AG04450 (cell line): ENCODE data around the gene FPGS. TPM values are rescaled to one million over a fixed set of nuclear protein-coding genes. Genes with fewer than 3 reads are reported as not detected.

Experiments used
- CTCF ChIA-PET: fragments of 300-600, 350-600 bp; formaldehyde crosslinking; extraction: SDS; loops from one replicate; lab custom pipeline; 2022; ENCODE audit warnings: antibody characterized with exemption, inconsistent platforms; lab: Charles Lee
- POLR2A ChIA-PET: fragments of 350-600 bp; formaldehyde crosslinking; extraction: SDS; loops from one replicate; lab custom pipeline; 2021; ENCODE audit warnings: antibody characterized with exemption, inconsistent platforms; lab: Yijun Ruan, JAX
- DNase-seq: peaks from one replicate; pipeline ENCODE4 v3.0.0-alpha.2; 2011; ENCODE audit warnings: low read depth, low spot score
- H3K27ac ChIP-seq: one replicate; pipeline ENCODE4 v1.5.1; 2012; ENCODE audit warnings: low read depth, low read length, control low read depth
- H3K27me3 ChIP-seq: one replicate; pipeline ENCODE4 v1.6.0; 2012; ENCODE audit warnings: low read length; ENCODE audit not compliant: control insufficient read depth, insufficient read depth
- H3K4me3 ChIP-seq: 2 replicates; pipeline ENCODE4 v1.5.1; 2011; ENCODE audit warnings: mild to moderate bottlenecking, low read depth, low read length, control low read depth
- H3K9me3 ChIP-seq: 2 replicates; pipeline ENCODE4 v1.5.1; 2012; ENCODE audit warnings: low read length; ENCODE audit not compliant: control insufficient read depth, insufficient read depth
- polyA plus RNA-seq: library from polyadenylated mRNA; depleted of rRNA; stranded (reverse); fragments of >200 nt; gene quantifications from 2 replicates; pipeline ENCODE4 v1.2.3, GENCODE V29; 2011
- TF ChIP-seq, protein P1 (sequence below): IDR thresholded peaks from 2 replicates; pipeline ENCODE4 v1.5.1; 2011; ENCODE audit warnings: low read depth, low read length, control low read depth, inconsistent platforms

FPGS gene
- polyA plus RNA-seq, 1 experiment = 24.8 TPM

DNA sequence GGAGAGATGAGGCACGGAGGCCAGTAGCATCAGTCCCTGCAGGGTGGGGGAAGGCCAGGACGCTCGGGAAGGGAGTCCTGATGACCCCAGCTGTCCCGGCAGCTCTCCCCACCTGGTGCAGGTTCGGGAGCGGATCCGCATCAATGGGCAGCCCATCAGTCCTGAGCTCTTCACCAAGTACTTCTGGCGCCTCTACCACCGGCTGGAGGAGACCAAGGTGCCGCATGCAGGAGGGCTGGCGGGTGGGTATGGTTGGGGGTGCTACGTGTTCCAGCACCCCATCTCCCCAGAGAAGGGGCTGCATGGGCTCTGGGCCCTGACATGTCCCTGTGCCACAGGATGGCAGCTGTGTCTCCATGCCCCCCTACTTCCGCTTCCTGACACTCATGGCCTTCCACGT, 4.2 kb downstream of the FPGS start:
- POLR2A ChIA-PET = no interaction called here
- no peak overlapping the region for H3K27ac ChIP-seq
- TF ChIP-seq, protein P1, sequence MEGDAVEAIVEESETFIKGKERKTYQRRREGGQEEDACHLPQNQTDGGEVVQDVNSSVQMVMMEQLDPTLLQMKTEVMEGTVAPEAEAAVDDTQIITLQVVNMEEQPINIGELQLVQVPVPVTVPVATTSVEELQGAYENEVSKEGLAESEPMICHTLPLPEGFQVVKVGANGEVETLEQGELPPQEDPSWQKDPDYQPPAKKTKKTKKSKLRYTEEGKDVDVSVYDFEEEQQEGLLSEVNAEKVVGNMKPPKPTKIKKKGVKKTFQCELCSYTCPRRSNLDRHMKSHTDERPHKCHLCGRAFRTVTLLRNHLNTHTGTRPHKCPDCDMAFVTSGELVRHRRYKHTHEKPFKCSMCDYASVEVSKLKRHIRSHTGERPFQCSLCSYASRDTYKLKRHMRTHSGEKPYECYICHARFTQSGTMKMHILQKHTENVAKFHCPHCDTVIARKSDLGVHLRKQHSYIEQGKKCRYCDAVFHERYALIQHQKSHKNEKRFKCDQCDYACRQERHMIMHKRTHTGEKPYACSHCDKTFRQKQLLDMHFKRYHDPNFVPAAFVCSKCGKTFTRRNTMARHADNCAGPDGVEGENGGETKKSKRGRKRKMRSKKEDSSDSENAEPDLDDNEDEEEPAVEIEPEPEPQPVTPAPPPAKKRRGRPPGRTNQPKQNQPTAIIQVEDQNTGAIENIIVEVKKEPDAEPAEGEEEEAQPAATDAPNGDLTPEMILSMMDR = no peak
- DNase-seq = no peak
- H3K4me3 ChIP-seq = no peak overlapping the region
- H3K9me3 ChIP-seq = no peaks in the 10 kb centered on the region
- CTCF ChIA-PET = no interaction called here
- H3K27me3 ChIP-seq = no peaks in the 10 kb centered on the region

DNA sequence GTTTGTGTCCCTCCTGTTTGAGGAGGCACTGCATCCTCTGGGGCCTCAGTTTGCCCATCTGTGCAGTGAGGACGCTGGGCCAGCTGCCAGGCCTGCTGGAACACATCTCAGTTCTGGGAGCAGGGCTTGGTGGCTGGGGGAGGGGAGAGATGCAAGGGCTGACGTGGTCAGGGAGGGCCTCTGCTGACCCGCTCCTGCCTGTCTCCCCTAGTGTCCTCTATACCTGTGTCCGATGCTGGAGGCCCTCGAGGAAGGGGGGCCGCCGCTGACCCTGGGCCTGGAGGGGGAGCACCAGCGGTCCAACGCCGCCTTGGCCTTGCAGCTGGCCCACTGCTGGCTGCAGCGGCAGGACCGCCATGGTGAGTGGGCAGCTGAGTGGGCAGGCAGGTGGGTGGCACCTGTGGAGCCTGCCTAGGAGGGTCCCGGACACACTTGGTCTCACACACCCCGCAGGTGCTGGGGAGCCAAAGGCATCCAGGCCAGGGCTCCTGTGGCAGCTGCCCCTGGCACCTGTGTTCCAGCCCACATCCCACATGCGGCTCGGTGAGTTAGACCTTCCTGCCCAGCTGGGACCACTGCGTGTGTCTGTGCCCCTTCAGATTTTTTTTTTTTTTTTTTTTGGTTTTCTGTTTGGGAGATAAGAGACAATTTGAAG, 5.8 kb downstream of the FPGS start:
- no peak for DNase-seq
- ChIA-PET CTCF (interaction anchor here (0.6 kb wide), 1 partner anchor 23 kb away, joined by 5 read pairs; the partner anchor contains the start of gene CDK9), POLR2A (interaction anchor here (0.8 kb wide), 1 partner anchor 11 kb away, joined by 5 read pairs; no protein-coding TSS in a partner anchor)
- Histone ChIP-seq H3K9me3 (no peaks in the 10 kb centered on the region), H3K27me3 (no peaks in the 10 kb centered on the region), H3K27ac (no peak overlapping the region), H3K4me3 (no peak overlapping the region)
- TF ChIP-seq, protein P1 = no peak

DNA sequence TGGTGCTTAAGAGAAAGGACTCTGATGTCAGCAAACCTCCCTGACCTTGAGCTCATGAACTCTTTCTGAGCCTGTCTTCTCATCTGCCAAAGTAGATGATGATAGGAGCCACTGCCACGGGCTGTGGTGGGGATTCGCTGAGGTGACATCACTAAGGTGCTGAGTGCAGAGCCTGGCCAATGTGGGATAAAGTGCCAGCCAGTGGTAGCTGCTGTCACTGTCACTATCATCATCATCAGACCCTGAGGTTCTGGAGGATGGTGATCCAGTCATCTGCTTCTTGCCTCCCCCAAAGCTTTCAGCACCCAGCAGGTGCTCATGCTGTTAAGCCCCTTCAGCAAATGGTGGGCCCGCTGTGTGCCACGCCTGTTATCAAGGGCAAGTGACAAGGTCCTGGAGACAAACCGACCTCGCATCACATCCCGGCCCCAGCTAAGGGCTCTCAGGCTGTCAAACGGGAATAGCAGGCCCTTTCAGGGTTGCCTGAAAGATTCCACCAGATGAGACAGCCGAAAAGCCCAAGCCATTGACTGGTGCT, 6.4 kb downstream of the FPGS start:
- TF ChIP-seq, protein P1 = no peak

DNA sequence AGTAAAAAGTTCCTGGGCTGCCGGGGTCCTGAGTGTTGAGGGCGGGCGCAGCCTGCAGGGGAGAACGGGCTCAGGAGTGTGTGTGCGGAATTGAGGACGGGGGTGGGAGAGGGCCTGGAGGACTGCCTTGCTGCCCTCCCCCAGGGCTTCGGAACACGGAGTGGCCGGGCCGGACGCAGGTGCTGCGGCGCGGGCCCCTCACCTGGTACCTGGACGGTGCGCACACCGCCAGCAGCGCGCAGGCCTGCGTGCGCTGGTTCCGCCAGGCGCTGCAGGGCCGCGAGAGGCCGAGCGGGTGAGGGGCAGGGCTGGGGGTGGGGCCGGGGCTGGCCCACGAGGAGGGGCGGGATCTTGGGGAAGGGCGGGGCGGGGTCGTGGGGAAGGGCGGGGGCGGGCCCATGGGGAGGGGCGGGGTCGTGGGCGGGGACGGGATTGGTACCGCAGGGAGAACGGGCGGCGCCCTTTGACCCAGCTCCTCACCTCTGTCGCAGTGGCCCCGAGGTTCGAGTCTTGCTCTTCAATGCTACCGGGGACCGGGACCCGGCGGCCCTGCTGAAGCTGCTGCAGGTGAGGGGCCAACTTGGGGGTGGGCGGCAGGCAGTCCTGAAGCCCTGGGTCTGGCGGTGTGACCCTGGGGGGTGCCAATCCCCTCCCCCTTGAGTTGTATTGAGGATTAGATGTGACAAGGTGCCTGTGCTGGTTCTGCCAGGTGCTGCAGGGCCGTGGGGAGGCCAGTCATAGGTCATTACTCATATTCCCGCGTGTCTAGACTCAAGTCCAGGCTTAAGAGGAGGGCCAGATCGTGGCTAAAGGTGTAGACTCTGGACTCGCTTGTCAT, 7.1 kb downstream of the FPGS start:
- H3K27ac ChIP-seq = no peak overlapping the region
- no peaks in the 10 kb centered on the region; the same call in 1 of the 2 replicates for H3K9me3 ChIP-seq
- H3K4me3 ChIP-seq = no peak overlapping the region
- no peak for DNase-seq
- TF ChIP-seq, protein P1 = no peak
- CTCF ChIA-PET = no interaction called here
- POLR2A ChIA-PET = interaction anchor here (0.6 kb wide), 1 partner anchor 18 kb away, joined by 6 read pairs; no protein-coding TSS in a partner anchor
- H3K27me3 ChIP-seq = no peaks in the 10 kb centered on the region

More for the DNA sequence above, 6.4 kb downstream of the FPGS start:
- Histone ChIP-seq H3K27ac (no peak overlapping the region), H3K9me3 (no peaks in the 10 kb centered on the region), H3K4me3 (no peak overlapping the region), H3K27me3 (no peaks in the 10 kb centered on the region)
- ChIA-PET POLR2A (interaction anchor here (0.6 kb wide), 1 partner anchor 17 kb away, joined by 6 read pairs; no protein-coding TSS in a partner anchor), CTCF (interaction anchor here (0.6 kb wide), 1 partner anchor 23 kb away, joined by 5 read pairs; the partner anchor contains the start of gene CDK9)
- no peak for DNase-seq
